ENCODE data around the gene SHQ1.

SHQ1 gene

GRCh38 chr3:72855001-72855400 lies 6.8 kb upstream of the SHQ1 start:
- FAIRE-seq (no peak), DNase-seq (ENCODE audit: extremely low spot score, insufficient read length, low read depth) (no peak)

GRCh38 chr3:72848703-72849081 lies 447 bp upstream of the SHQ1 start:
- DNase-seq (ENCODE audit: extremely low spot score, insufficient read length, low read depth) (peak; percentile 22), FAIRE-seq (no peak)

GRCh38 chr3:72847282-72847681 lies 963 bp downstream of the SHQ1 start:
- DNase-seq (ENCODE audit: extremely low spot score, insufficient read length, low read depth): no peak
- FAIRE-seq: no peak

- FAIRE-seq (no peak), DNase-seq (ENCODE audit: extremely low spot score, insufficient read length, low read depth) (no peak)
Measured at GRCh38 chr3:72846166-72846565, 2.1 kb downstream of the SHQ1 start.

GRCh38 chr3:72844436-72844993 lies 3.7 kb downstream of the SHQ1 start:
- DNase-seq (ENCODE audit: extremely low spot score, insufficient read length, low read depth) (no peak), FAIRE-seq (no peak)

- DNase-seq (ENCODE audit: extremely low spot score, insufficient read length, low read depth): no peak
- no peak for FAIRE-seq
Measured at GRCh38 chr3:72839057-72839456, 9.2 kb downstream of the SHQ1 start.

GRCh38 chr3:72836923-72837322 lies 11.3 kb downstream of the SHQ1 start:
- FAIRE-seq: no peak
- no peak for DNase-seq (ENCODE audit: extremely low spot score, insufficient read length, low read depth)

GRCh38 chr3:72836416-72836815 lies 11.8 kb downstream of the SHQ1 start:
- DNase-seq (ENCODE audit: extremely low spot score, insufficient read length, low read depth) (no peak), FAIRE-seq (no peak)

- DNase-seq (ENCODE audit: extremely low spot score, insufficient read length, low read depth) (no peak), FAIRE-seq (no peak)
Measured at GRCh38 chr3:72830452-72831223, 17.6 kb downstream of the SHQ1 start.

GRCh38 chr3:72829701-72830100 lies 18.5 kb downstream of the SHQ1 start:
- FAIRE-seq (no peak), DNase-seq (ENCODE audit: extremely low spot score, insufficient read length, low read depth) (no peak)

GRCh38 chr3:72821161-72821781 lies 27.0 kb downstream of the SHQ1 start:
- FAIRE-seq (no peak), DNase-seq (ENCODE audit: extremely low spot score, insufficient read length, low read depth) (no peak)

- no peak for DNase-seq (ENCODE audit: extremely low spot score, insufficient read length, low read depth)
Measured at GRCh38 chr3:72820415-72820814, 27.8 kb downstream of the SHQ1 start.

GRCh38 chr3:72818905-72819304 lies 29.3 kb downstream of the SHQ1 start:
- FAIRE-seq (peak; percentile 60), DNase-seq (ENCODE audit: extremely low spot score, insufficient read length, low read depth) (no peak)

More at GRCh38 chr3:72820415-72820814, 27.8 kb downstream of the SHQ1 start:
- FAIRE-seq: peak; percentile 53

- no peak for DNase-seq (ENCODE audit: extremely low spot score, insufficient read length, low read depth)
- peak; percentile 58 for FAIRE-seq
Measured at GRCh38 chr3:72818092-72818773, 30.0 kb downstream of the SHQ1 start.

GRCh38 chr3:72816862-72817355 lies 31.3 kb downstream of the SHQ1 start:
- peak; percentile 86 for FAIRE-seq
- no peak for DNase-seq (ENCODE audit: extremely low spot score, insufficient read length, low read depth)

GRCh38 chr3:72814308-72814707 lies 33.9 kb downstream of the SHQ1 start:
- peak; percentile 80 for FAIRE-seq
- no peak for DNase-seq (ENCODE audit: extremely low spot score, insufficient read length, low read depth)

- no peak for DNase-seq (ENCODE audit: extremely low spot score, insufficient read length, low read depth)
- no peak for FAIRE-seq
Measured at GRCh38 chr3:72812201-72812600, 36.0 kb downstream of the SHQ1 start.

- DNase-seq (ENCODE audit: extremely low spot score, insufficient read length, low read depth) (no peak), FAIRE-seq (no peak)
Measured at GRCh38 chr3:72811571-72811970, 36.7 kb downstream of the SHQ1 start.

GRCh38 chr3:72810659-72811434 lies 37.4 kb downstream of the SHQ1 start:
- DNase-seq (ENCODE audit: extremely low spot score, insufficient read length, low read depth) (no peak), FAIRE-seq (no peak)

- no peak for FAIRE-seq
- DNase-seq (ENCODE audit: extremely low spot score, insufficient read length, low read depth): no peak
Measured at GRCh38 chr3:72810063-72810462, 38.2 kb downstream of the SHQ1 start.

All from GM18507 (cell line).